HepG2 (cell line): ENCODE results near the gene LCN2. TPM values are rescaled to one million over a fixed set of nuclear protein-coding genes. Genes with fewer than 3 reads are reported as not detected.
A peak's percentile ranks its signal among the peaks of the same experiment; 100 is the strongest.

Source experiments
- ATRX ChIP-seq: sonication (generic); formaldehyde crosslinking; IDR thresholded peaks from 2 replicates; pipeline ENCODE4 v1.4.0; 2020; ENCODE audit warnings: missing genetic modification reagents, borderline replicate concordance
- BHLHE40 ChIP-seq: IDR thresholded peaks from 2 replicates; pipeline ENCODE4 v1.6.1; 2011; ENCODE audit warnings: low read length, improper control_type of control experiment
- CEBPB ChIP-seq: IDR thresholded peaks from 2 replicates; pipeline ENCODE4 v1.6.1; 2011; ENCODE audit warnings: low read depth, low read length, improper control_type of control experiment, borderline replicate concordance
- EEA1 ChIP-seq: sonication (generic); formaldehyde crosslinking; IDR thresholded peaks from 2 replicates; pipeline ENCODE4 v1.5.1; 2020; ENCODE audit warnings: mild to moderate bottlenecking, missing genetic modification reagents, borderline replicate concordance
- GATAD2A ChIP-seq: IDR thresholded peaks from 2 replicates; pipeline ENCODE4 v1.6.1; 2016
- HDAC6 ChIP-seq: fragments of 200-600 bp; sonication (generic); IDR thresholded peaks from 2 replicates; pipeline ENCODE4 v1.7.0; 2017; ENCODE audit warnings: mild to moderate bottlenecking, antibody characterized with exemption, low read length, low read depth
- KDM6A ChIP-seq: IDR thresholded peaks from 2 replicates; pipeline ENCODE4 v1.6.1; 2016; ENCODE audit warnings: low read depth
- KLF13 ChIP-seq: sonication (generic); formaldehyde crosslinking; IDR thresholded peaks from 2 replicates; pipeline ENCODE4 v1.4.0; 2020; ENCODE audit warnings: mild to moderate bottlenecking, missing genetic modification reagents
- POLR2AphosphoS2 ChIP-seq: IDR thresholded peaks from 2 replicates; pipeline ENCODE4 v1.6.1; 2011; ENCODE audit warnings: low read depth, low read length, improper control_type of control experiment
- SMARCC2 ChIP-seq: fragments of 450-650 bp; IDR thresholded peaks from 2 replicates; pipeline ENCODE4 v1.6.1; 2017; ENCODE audit warnings: antibody characterized with exemption, mild to moderate bottlenecking
- SSRP1 ChIP-seq: IDR thresholded peaks from 2 replicates; pipeline ENCODE4 v1.6.1; 2016; ENCODE audit warnings: control low read depth
- TCF12 ChIP-seq, 2 experiments: fragments of 450-650 bp in 1 of 2; sonication (generic) in 1 of 2; formaldehyde crosslinking in 1 of 2; IDR thresholded peaks; 2 replicates each; pipeline versions ENCODE4 v1.6.1 to v1.8.0; 2017 to 2022; ENCODE audit warnings: antibody characterized with exemption in 1 of 2, mild to moderate bottlenecking in 1 of 2, missing genetic modification reagents in 1 of 2, moderate library complexity in 1 of 2
- TCF7L2 ChIP-seq: IDR thresholded peaks from 2 replicates; pipeline ENCODE4 v1.6.1; 2011; ENCODE audit warnings: mild to moderate bottlenecking, low read depth, low read length, moderate library complexity
- ZNF143 ChIP-seq: sonication (generic); formaldehyde crosslinking; IDR thresholded peaks from 2 replicates; pipeline ENCODE4 v1.4.0; 2020; ENCODE audit warnings: missing genetic modification reagents
- ZNF232 ChIP-seq: sonication (generic); formaldehyde crosslinking; IDR thresholded peaks from 2 replicates; pipeline ENCODE4 v1.4.0; 2020; ENCODE audit warnings: missing genetic modification reagents, borderline replicate concordance
- ZNF253 ChIP-seq: sonication (generic); formaldehyde crosslinking; IDR thresholded peaks from 2 replicates; pipeline ENCODE4 v1.8.0; 2022; ENCODE audit warnings: mild to moderate bottlenecking, missing genetic modification reagents, borderline replicate concordance
- ZNF543 ChIP-seq: sonication (generic); formaldehyde crosslinking; IDR thresholded peaks from 2 replicates; pipeline ENCODE4 v1.4.0; 2020; ENCODE audit warnings: mild to moderate bottlenecking, missing genetic modification reagents
- ZNF619 ChIP-seq: sonication (generic); formaldehyde crosslinking; IDR thresholded peaks from 2 replicates; pipeline ENCODE4 v1.4.0; 2020; ENCODE audit warnings: mild to moderate bottlenecking, missing genetic modification reagents
- ZSCAN29 ChIP-seq: sonication (generic); formaldehyde crosslinking; conservative IDR thresholded peaks from 2 replicates; pipeline ENCODE4 v1.4.0; 2020; ENCODE audit warnings: mild to moderate bottlenecking, missing genetic modification reagents
- polyA plus RNA-seq, 8 experiments: library from polyadenylated mRNA; depleted of rRNA in 3 of 8; stranded (reverse) in 7 of 8; unstranded in 1 of 8; fragments of >200 nt; fragmentation: Illumina TruSeq in 4 of 8; extraction: Trizol in 4 of 8; gene quantifications; 2 replicates each; pipeline versions ENCODE4 v1.2.1 to v1.2.3, GENCODE V29; 2011 to 2016; ENCODE audit warnings: low read depth in 4 of 8, missing spikeins in 1 of 8, mixed read lengths in 1 of 8; ENCODE audit not compliant: insufficient read depth in 1 of 8
- total RNA-seq, 5 experiments: library from RNA; depleted of rRNA; stranded (reverse); fragments of >200 nt; fragmentation: Illumina TruSeq; extraction: Trizol; gene quantifications; 2 replicates each; pipeline ENCODE4 v1.2.3, GENCODE V29; 2016; ENCODE audit warnings: low read depth in 1 of 5
- TF ChIP-seq, protein P1 (sequence below): IDR thresholded peaks from 2 replicates; pipeline ENCODE4 v1.6.1; 2018; ENCODE audit warnings: missing genetic modification reagents
- TF ChIP-seq, protein P2 (sequence below): sonication (generic); formaldehyde crosslinking; IDR thresholded peaks from 2 replicates; pipeline ENCODE4 v1.8.0; 2022; ENCODE audit warnings: mild to moderate bottlenecking, missing genetic modification reagents, moderate library complexity
- TF ChIP-seq, protein P3 (sequence below): fragments of 450-650 bp; IDR thresholded peaks from 2 replicates; pipeline ENCODE4 v1.6.1; 2016
- TF ChIP-seq, protein P4 (sequence below): sonication (generic); formaldehyde crosslinking; IDR thresholded peaks from 2 replicates; pipeline ENCODE4 v1.8.1; 2023; ENCODE audit warnings: mild to moderate bottlenecking, inconsistent platforms, moderate library complexity, missing genetic modification reagents, borderline replicate concordance
- TF ChIP-seq, protein P5 (sequence below): sonication (generic); formaldehyde crosslinking; IDR thresholded peaks from 2 replicates; pipeline ENCODE4 v1.9.0; 2022; ENCODE audit warnings: low read depth, missing genetic modification reagents

LCN2 gene
- total and polyA plus RNA-seq, 2 of the 13 experiments (the other 11 are each of a cell fraction or from before 2014, with no cell fraction given): 0.38 to 1.4 TPM

DNA sequence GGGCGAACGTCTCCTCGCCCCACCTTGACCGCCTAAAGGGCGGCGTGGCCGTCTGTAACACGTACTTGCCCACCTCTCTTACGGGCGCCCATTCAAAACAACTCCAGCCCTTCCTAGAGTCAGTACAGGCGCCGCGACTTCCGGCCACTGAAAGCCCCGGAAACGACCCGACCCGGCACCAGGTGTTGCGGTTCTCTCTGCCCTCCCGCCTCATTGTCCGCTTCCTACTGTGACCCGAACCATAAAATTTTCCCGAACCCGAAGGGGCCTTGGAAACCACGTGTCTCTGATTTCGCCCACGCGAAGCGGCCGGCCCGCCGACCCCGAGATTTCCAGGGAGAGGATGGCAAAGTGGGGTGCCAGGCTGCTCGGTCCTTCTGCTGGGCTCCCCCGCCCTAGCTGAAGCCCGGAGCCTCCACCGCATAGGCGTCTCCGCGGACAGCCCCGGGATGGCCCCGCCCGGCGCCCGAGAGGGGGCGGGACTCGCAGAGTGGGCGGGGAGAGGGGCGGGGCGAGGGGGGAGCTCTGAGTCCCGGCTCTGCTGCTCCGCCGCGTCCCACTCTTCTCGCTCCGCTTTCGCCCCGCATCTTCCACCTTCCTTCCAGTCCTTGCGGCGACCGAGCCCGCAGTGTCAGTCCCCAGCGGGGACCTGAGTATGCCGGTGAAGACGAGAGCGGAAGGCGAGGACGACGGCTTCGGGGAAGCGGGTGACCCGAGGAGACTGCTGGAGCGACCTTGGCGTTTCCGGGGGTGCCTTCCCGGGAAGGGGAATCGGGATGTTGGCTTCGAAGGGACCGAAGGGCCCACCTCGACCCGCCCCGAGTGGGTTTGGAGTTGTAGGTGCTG lies 21.0 kb upstream of the LCN2 start (continued):
- TF ChIP-seq, protein P1, sequence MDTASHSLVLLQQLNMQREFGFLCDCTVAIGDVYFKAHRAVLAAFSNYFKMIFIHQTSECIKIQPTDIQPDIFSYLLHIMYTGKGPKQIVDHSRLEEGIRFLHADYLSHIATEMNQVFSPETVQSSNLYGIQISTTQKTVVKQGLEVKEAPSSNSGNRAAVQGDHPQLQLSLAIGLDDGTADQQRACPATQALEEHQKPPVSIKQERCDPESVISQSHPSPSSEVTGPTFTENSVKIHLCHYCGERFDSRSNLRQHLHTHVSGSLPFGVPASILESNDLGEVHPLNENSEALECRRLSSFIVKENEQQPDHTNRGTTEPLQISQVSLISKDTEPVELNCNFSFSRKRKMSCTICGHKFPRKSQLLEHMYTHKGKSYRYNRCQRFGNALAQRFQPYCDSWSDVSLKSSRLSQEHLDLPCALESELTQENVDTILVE (CRISPR knock-in tag): no peak
- TF ChIP-seq POLR2AphosphoS2: no peak
- no peak for TF ChIP-seq SSRP1 (CRISPR knock-in tag)
- TF ChIP-seq ZNF143 (CRISPR knock-in tag): peak; percentile 75
- TF ChIP-seq, protein P2, sequence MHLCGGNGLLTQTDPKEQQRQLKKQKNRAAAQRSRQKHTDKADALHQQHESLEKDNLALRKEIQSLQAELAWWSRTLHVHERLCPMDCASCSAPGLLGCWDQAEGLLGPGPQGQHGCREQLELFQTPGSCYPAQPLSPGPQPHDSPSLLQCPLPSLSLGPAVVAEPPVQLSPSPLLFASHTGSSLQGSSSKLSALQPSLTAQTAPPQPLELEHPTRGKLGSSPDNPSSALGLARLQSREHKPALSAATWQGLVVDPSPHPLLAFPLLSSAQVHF: peak; percentile 58; the same call in 1 of the 2 replicates
- TF ChIP-seq CEBPB: no peak
- TF ChIP-seq ZNF232: no peak; the same call in 1 of the 2 replicates
- no peak for TF ChIP-seq SMARCC2
- TF ChIP-seq, protein P3, sequence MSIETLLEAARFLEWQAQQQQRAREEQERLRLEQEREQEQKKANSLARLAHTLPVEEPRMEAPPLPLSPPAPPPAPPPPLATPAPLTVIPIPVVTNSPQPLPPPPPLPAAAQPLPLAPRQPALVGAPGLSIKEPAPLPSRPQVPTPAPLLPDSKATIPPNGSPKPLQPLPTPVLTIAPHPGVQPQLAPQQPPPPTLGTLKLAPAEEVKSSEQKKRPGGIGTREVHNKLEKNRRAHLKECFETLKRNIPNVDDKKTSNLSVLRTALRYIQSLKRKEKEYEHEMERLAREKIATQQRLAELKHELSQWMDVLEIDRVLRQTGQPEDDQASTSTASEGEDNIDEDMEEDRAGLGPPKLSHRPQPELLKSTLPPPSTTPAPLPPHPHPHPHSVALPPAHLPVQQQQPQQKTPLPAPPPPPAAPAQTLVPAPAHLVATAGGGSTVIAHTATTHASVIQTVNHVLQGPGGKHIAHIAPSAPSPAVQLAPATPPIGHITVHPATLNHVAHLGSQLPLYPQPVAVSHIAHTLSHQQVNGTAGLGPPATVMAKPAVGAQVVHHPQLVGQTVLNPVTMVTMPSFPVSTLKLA: peak; percentile 85
- TF ChIP-seq TCF7L2: no peak
- TF ChIP-seq ZNF253: no peak
- TF ChIP-seq, protein P4, sequence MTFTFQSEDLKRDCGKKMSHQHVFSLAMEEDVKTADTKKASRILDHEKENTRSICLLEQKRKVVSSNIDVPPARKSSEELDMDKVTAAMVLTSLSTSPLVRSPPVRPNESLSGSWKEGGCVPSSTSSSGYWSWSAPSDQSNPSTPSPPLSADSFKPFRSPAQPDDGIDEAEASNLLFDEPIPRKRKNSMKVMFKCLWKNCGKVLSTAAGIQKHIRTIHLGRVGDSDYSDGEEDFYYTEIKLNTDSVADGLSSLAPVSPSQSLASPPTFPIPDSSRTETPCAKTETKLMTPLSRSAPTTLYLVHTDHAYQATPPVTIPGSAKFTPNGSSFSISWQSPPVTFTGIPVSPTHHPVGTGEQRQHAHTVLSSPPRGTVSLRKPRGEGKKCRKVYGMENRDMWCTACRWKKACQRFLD (CRISPR knock-in tag): no peak
- no peak for TF ChIP-seq HDAC6
- peak; percentile 29; the same call in 1 of the 2 replicates for TF ChIP-seq ZSCAN29
- TF ChIP-seq ZNF543 (CRISPR knock-in tag): peak; percentile 51
- TF ChIP-seq ZNF619: 0 out of 2 replicates have a peak, but pooled peaks have one; percentile 32
- no peak for TF ChIP-seq KLF13 (CRISPR knock-in tag)
- TF ChIP-seq GATAD2A (CRISPR knock-in tag): peak; percentile 69; the same call in 1 of the 2 replicates
- no peak for TF ChIP-seq ATRX (CRISPR knock-in tag)
- TF ChIP-seq TCF12 (IDR thresholded peaks at IDR 0.05): no peak
- peak; percentile 73; the same call in 1 of the 2 replicates for TF ChIP-seq TCF12 (CRISPR knock-in tag; IDR thresholded peaks at IDR 0.05)
- TF ChIP-seq, protein P5, sequence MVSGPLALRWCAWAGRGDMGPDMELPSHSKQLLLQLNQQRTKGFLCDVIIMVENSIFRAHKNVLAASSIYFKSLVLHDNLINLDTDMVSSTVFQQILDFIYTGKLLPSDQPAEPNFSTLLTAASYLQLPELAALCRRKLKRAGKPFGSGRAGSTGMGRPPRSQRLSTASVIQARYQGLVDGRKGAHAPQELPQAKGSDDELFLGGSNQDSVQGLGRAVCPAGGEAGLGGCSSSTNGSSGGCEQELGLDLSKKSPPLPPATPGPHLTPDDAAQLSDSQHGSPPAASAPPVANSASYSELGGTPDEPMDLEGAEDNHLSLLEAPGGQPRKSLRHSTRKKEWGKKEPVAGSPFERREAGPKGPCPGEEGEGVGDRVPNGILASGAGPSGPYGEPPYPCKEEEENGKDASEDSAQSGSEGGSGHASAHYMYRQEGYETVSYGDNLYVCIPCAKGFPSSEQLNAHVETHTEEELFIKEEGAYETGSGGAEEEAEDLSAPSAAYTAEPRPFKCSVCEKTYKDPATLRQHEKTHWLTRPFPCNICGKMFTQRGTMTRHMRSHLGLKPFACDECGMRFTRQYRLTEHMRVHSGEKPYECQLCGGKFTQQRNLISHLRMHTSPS (CRISPR knock-in tag): no peak
- TF ChIP-seq KDM6A: no peak
- TF ChIP-seq EEA1 (CRISPR knock-in tag): no peak
- TF ChIP-seq BHLHE40: peak; percentile 23; the same call in 1 of the 2 replicates
